Neutrophil (primary cell): ENCODE results near the gene PLEKHO2.

Experiments used
- H3K27ac ChIP-seq: fragments of 200-600 bp; sonication (generic); 2 replicates; pipeline ENCODE4 v1.5.1; 2016; ENCODE audit warnings: mild to moderate bottlenecking, moderate library complexity
- H3K27me3 ChIP-seq: fragments of 200-600 bp; sonication (generic); 2 replicates; pipeline ENCODE4 v1.6.0; 2016; ENCODE audit warnings: mild to moderate bottlenecking
- H3K36me3 ChIP-seq: fragments of 200-600 bp; sonication (generic); 2 replicates; pipeline ENCODE4 v1.5.1; 2017
- H3K4me1 ChIP-seq, 2 experiments: fragments of 200-600 bp in 1 of 2; sonication (generic) in 1 of 2; 1 replicate in 1 of 2; 2 replicates in 1 of 2; pipeline versions ENCODE4 v1.5.1 to v1.6.1; 2013 to 2016; ENCODE audit warnings: low read depth in 1 of 2, low read length in 1 of 2, mild to moderate bottlenecking in 1 of 2, moderate library complexity in 1 of 2; ENCODE audit not compliant: control insufficient read depth in 1 of 2, insufficient read depth in 1 of 2
- H3K4me3 ChIP-seq, 2 experiments: fragments of 200-600 bp in 1 of 2; sonication (generic) in 1 of 2; 1 replicate in 1 of 2; 2 replicates in 1 of 2; pipeline ENCODE4 v1.5.1; 2013 to 2016; ENCODE audit warnings: low read depth in 1 of 2, low read length in 1 of 2, mild to moderate bottlenecking in 1 of 2, moderate library complexity in 1 of 2
- H3K9me3 ChIP-seq: fragments of 200-600 bp; sonication (generic); 2 replicates; pipeline ENCODE4 v1.5.1; 2016
- TF ChIP-seq, protein P1 (sequence below): fragments of 200-600 bp; sonication (generic); IDR thresholded peaks from 2 replicates; pipeline ENCODE4 v1.5.1; 2016; ENCODE audit warnings: antibody characterized with exemption

Gene PLEKHO2

DNA sequence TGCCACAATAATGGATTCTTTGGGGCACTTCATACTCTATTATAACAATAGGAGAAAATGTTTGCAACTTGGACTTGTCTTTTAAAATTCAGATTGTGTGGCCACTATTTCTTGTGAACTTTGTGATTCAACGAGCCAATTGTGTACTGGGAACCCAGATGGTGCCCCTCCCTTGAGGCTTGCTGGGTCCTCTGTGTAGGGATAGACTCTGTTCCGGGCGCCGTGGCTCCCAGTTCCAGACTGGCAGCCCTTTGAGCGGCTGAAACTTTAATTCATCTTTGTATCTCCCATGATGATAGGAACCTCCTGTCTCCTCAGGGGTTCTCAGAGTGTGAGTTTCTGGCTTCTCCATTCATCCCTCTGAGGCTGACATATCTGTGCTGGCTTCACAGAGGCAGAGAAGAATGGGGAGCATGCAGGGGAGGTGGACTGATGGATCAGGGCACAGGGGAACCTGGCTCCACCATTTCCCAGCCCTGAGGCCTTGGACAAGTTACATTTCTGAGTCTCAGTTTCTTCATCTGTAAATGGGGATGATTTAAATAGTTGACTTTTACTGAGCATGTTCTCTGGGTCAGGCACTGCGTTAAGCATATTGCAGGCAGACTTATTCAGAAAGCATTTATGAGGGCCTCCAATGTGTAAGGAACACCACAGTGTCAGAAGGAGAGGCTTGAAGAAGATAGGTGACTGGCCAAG, 54.8 kb downstream of the PLEKHO2 start:
- H3K4me3 ChIP-seq = no peak overlapping the region
- no peaks in the 10 kb centered on the region for H3K27me3 ChIP-seq
- H3K9me3 ChIP-seq = no peaks in the 10 kb centered on the region
- H3K27ac ChIP-seq = peak overlapping the region; percentile 97
- TF ChIP-seq, protein P1, sequence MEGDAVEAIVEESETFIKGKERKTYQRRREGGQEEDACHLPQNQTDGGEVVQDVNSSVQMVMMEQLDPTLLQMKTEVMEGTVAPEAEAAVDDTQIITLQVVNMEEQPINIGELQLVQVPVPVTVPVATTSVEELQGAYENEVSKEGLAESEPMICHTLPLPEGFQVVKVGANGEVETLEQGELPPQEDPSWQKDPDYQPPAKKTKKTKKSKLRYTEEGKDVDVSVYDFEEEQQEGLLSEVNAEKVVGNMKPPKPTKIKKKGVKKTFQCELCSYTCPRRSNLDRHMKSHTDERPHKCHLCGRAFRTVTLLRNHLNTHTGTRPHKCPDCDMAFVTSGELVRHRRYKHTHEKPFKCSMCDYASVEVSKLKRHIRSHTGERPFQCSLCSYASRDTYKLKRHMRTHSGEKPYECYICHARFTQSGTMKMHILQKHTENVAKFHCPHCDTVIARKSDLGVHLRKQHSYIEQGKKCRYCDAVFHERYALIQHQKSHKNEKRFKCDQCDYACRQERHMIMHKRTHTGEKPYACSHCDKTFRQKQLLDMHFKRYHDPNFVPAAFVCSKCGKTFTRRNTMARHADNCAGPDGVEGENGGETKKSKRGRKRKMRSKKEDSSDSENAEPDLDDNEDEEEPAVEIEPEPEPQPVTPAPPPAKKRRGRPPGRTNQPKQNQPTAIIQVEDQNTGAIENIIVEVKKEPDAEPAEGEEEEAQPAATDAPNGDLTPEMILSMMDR = no peak
- H3K4me1 ChIP-seq = peaks cover 65 to 70% of the 10 kb centered on the region in 2 experiments
- H3K36me3 ChIP-seq = no peaks in the 10 kb centered on the region

GRCh38 chr15:64897345-64897985, 55.8 kb downstream of the PLEKHO2 start:
- H3K4me3 ChIP-seq = peak overlapping the region in 1 of 2 experiments; percentile 25
- H3K4me1 ChIP-seq = peaks cover 65 to 70% of the 10 kb centered on the region in 2 experiments
- TF ChIP-seq, protein P1 = no peak
- no peaks in the 10 kb centered on the region for H3K36me3 ChIP-seq
- H3K9me3 ChIP-seq = no peaks in the 10 kb centered on the region
- H3K27ac ChIP-seq = peak overlapping the region; percentile 97
- no peaks in the 10 kb centered on the region for H3K27me3 ChIP-seq

- no peaks in the 10 kb centered on the region for H3K36me3 ChIP-seq
- no peaks in the 10 kb centered on the region for H3K9me3 ChIP-seq
- TF ChIP-seq, protein P1 = no peak
- H3K27ac ChIP-seq = no peak overlapping the region
- no peaks in the 10 kb centered on the region for H3K27me3 ChIP-seq
- H3K4me3 ChIP-seq = no peak overlapping the region
- H3K4me1 ChIP-seq = peaks cover 61 to 69% of the 10 kb centered on the region in 2 experiments
Observed at GRCh38 chr15:64898406-64898805, 56.7 kb downstream of the PLEKHO2 start.

GRCh38 chr15:64901141-64901540, 59.4 kb downstream of the PLEKHO2 start:
- H3K27ac ChIP-seq = no peak overlapping the region
- no peak overlapping the region for H3K4me3 ChIP-seq
- TF ChIP-seq, protein P1 = no peak
- no peaks in the 10 kb centered on the region for H3K9me3 ChIP-seq
- no peaks in the 10 kb centered on the region for H3K27me3 ChIP-seq
- H3K4me1 ChIP-seq = peaks cover 41 to 49% of the 10 kb centered on the region in 2 experiments
- H3K36me3 ChIP-seq = no peaks in the 10 kb centered on the region

- Histone ChIP-seq H3K27ac (peak overlapping the region; percentile 52), H3K4me3 (no peak overlapping the region), H3K4me1 (peaks cover 34 to 41% of the 10 kb centered on the region in 2 experiments), H3K36me3 (no peaks in the 10 kb centered on the region), H3K27me3 (no peaks in the 10 kb centered on the region), H3K9me3 (no peaks in the 10 kb centered on the region)
- TF ChIP-seq, protein P1 = no peak
Observed at GRCh38 chr15:64901914-64902313, 60.2 kb downstream of the PLEKHO2 start.
